Stimulated activated CD4-positive, alpha-beta T cell treated with anti-CD3 and anti-CD28 coated beads, Interleukin-4, amount 100 ng/mL, for 24 hours (primary cell): ENCODE measurements around the gene ARMC9.
"Not testable (repeated sequence)": the region's sequence is repeated elsewhere in the genome, so short reads cannot be mapped to it uniquely, and the experiment has no call there.

Source experiments
- DNase-seq: peaks from one replicate; pipeline ENCODE4 v3.0.0-alpha.2; 2020

Gene ARMC9

DNA sequence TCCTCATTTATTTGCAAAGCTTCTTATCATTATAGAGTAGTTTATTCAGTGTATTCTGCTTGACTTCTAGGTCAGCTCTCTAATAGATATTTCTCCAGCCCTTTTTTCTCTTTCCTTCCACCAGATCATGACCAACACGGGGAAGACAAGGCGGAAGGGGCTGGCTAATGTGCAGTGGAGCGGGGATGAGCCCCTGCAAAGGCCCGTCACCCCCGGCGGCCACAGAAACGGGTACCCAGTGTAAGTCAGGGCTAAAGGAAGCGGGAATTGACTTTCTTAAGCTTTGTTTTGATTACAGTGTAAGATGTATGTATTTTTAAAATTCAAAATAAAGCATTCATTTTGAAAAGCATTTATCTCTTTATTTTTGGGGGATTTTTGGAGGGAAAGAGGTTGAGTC lies 146.4 kb downstream of the ARMC9 start:
- no peak for DNase-seq

DNA sequence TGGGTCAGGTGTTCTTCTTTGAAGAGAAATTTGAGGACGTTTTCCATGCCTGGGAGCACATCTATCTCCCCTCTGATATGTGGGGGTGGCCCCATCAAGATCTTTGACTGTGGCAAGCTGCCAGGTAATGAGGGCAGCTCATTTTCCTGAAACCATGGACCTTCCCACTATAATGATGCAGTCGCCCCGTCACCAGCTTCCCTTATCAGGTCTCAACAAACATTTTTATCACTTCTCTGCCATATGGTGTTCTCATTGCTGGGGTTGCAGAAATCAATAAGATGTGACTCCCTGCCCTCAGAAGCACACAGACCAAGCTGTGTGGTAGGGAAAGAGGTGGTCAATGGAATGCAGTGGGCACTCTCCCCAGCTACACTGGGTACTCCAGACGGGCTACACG lies 148.7 kb downstream of the ARMC9 start:
- no peak for DNase-seq

- no peak for DNase-seq
These were observed 149.2 kb downstream of the ARMC9 start for GRCh38 chr2:231347638-231348037.

GRCh38 chr2:231348173-231348572 lies 149.7 kb downstream of the ARMC9 start:
- no peak for DNase-seq

DNA sequence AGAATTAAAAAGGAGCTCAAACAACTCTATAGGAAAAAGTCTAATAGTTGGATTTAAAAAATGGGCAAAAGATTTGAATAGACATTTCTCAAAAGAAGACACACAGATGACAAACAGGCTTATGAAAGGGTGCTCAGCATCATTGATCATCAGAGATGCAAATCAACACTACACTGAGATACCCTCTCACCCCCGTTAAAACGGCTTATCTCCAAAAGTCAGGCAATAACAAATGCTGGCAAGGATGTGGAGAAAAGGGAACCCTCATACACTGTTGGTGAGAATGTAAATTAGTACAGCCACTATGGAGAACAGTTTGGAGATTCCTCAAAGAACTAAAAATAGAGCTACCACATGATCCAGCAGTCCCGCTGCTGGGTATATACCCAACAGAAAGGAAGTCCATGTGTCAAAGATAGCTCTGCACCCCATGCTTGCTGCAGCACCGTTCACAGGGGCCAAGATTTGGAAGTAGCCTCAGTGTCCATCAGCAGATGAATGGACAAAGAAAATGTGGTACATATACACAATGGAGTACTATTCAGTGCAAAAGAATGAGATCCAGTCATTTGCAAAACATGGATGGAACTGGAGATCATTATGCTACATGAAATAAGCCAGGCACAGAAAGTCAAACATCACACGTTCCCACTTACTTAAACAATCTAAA lies 150.4 kb downstream of the ARMC9 start:
- DNase-seq, result no peak

DNA sequence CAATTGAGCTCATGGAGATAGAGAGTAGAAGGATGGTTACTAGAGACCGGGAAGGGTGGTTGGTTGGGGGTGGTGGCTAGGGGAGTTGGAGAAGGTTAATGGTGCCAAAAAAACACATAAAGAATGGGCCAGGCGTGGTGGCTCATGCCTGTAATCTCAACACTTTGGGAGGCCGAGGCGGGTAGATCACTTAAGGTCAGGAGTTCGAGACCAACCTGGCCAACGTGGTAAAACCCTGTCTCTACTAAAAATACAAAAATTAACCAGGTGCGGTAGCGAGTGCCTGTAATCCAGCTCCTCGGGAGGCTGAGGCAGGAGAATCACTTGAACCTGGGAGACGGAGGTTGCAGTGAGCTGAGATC lies 150.9 kb downstream of the ARMC9 start:
- DNase-seq, result not testable (repeated sequence)

DNA sequence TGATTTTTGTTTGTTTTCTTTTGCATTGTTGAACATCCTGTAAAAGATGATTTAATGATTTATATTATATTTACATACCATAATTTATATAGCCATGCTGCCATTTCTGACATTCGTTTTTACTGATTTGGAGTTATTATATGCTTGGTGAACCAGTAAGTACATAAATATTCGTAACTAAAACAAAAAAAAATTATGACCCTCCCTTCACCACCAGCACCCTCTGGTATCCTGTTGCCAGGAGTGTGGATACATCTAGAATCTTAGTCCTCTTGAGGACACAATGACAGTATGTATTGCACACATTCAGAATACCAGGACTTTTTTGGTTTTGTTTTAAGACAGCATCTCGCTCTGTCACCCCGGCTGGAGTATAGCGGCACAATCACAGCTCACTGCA lies 153.2 kb downstream of the ARMC9 start:
- no peak for DNase-seq

- no peak for DNase-seq
These were observed 155.0 kb downstream of the ARMC9 start for GRCh38 chr2:231353469-231353868.

DNA sequence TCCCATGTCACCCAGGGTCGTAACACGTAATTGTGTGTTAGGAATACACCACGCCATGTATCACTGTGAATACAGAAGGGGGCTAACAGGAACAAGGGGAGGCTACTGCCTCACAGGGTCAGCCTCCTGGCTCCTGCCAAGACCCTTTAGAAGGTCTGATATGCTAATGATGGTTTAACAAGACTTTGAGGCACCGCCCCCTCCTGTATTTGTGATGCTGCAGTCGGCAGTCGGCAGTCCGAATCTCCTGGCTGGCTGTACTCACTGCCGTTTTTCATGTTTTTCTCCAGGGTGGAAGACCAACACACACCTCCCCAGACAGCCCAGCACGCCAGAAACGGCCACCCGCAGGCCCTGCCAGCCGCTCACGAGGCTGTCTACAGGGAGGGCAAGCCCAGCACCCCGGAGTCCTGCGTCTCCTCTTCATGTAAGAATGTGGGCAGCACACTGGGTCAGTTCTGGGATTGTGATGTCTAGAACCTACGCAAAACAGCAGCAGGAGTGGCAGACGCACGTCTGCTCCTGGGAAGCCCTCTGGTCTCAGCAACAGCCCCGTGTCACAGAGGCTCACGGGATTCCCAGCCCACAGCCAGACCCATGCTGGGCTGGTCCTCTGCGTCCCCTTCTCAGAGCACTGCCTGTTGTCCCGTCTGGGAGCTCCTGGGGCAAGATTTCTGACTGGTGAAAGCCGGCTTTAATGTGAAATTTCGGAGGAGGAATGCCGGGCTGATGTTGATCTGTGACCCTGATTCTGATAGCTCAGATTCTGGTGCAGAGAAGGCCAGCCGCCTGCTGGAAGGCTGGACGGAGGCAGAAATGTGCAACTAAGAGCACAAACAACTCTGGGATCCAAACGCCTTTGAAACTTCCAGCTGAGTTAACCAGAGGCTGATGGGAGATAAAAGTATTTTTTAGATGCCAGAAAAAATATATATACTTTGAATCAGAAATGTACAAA lies 157.4 kb downstream of the ARMC9 start:
- no peak for DNase-seq

DNA sequence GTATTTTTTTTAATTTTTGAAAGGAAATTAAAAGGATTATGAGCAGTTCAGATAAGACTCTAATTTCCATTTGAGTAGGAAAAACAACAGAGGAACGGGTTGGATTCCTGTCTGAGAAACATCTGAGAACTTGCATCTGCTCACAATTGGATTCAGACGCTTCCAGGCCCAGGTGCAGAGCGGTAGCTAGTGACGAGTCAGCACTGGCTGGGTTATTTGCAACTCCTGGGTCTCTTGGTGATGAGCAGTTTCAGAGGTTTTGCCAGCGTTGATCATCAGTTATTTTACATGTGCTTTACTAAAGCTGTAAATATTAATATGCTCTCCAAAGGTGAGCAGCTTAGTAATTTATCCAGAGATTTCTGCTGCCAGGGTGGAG lies 158.0 kb downstream of the ARMC9 start:
- no peak for DNase-seq

GRCh38 chr2:231357048-231357447 lies 158.6 kb downstream of the ARMC9 start:
- no peak for DNase-seq

DNA sequence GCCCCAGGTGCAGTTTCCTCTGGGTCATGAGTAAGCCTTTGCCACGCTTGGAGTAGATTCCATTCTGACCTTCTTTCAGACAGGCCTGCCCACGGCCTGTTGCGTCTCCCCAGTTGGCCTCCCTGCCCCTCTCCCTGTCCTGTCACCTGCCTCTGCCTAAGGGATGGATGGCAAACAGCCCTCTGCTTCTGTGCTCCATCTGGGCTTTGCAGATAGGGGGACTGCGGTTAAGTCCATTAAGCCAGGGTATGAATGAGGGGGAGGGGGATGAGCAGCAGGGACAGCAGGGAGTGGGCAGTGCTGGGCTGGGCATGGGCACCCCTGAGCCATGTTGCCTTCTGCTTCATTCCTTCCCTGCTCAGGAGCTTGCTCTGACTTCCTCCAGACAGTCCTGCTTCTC lies 159.5 kb downstream of the ARMC9 start:
- no peak for DNase-seq

- DNase-seq, result no peak
These were observed 161.0 kb downstream of the ARMC9 start for GRCh38 chr2:231359441-231359840.

DNA sequence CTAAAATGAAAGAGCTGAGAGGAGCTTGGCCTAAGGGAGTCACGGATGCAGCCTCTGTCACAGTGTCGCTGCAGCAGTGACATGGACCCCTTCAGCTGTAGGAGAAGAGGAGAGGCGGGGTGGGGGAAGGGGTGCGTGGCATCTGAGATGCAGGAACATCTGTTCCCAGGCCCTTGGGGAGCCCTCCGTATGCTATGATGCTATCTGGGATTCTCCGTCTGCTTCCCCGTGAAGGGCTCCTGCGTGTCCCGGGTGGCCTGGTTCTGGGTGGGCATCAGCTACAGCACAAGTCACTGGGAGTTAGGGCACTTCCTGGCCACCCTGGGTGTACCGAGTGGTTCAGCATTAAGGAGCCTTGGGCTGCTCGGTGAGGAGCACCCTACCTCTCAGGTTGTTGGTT lies 161.5 kb downstream of the ARMC9 start:
- no peak for DNase-seq

DNA sequence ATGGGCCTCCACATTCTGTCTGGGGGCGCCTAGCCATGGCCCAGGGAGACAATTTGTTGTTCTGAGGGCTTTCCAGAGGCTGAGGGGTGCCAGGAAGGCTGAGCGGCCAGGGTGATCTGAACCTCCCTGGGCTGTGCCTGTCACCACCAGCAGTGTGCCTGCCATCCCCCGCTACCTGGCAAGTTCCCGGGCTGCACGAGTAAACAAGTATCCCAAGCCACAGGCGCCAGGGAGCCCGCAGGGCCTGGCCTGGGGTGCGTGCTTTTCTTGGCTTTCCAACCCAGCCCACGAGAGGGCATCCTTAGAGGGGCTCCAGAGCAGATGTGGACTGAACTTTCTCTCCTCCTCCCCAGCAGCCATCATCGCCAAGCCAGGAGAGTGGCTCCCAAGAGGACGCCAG lies 162.0 kb downstream of the ARMC9 start:
- DNase-seq, result no peak

GRCh38 chr2:231360881-231361371 lies 162.5 kb downstream of the ARMC9 start:
- no peak for DNase-seq

DNA sequence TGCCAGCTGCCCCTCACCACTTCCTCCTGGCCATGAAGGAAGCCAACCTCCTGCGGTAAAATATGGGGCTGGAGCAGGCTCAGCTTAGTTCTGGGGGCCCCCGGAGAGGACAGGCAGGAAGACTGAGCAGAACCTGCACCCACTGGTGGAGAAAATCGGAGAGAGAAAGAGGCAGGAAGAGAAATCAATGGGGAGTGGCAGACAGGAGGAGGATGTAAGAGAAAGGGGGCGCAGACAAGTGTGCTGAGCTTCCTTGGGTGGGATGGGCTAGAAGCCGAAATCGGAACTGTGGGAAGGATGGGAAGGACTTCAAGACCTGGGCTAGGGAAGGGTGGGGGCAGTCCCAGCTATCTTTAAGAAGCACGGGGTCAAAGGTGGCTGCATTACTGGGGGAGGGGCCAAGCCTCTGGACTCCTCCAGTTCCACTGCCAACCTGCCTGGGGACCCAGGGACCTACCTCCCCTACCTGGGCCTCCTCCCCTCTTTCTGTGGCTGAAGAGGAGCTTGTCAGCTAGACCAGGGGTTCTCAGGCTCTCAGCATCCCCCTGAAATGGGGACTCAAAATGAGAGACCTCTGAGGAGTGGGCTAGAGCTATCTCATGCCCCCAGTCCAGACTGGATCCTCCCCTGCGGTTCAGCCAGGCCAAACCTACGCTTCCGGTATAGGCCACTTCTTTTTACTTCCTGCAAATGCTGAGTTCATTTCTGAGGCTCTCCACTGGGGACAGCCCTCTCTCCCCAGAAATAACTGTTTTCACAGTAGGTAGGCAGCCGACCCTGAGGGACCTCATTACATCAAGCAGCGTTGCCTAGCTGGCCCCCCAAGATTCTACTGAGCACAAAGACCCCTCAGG lies 163.5 kb downstream of the ARMC9 start:
- DNase-seq, result no peak

DNA sequence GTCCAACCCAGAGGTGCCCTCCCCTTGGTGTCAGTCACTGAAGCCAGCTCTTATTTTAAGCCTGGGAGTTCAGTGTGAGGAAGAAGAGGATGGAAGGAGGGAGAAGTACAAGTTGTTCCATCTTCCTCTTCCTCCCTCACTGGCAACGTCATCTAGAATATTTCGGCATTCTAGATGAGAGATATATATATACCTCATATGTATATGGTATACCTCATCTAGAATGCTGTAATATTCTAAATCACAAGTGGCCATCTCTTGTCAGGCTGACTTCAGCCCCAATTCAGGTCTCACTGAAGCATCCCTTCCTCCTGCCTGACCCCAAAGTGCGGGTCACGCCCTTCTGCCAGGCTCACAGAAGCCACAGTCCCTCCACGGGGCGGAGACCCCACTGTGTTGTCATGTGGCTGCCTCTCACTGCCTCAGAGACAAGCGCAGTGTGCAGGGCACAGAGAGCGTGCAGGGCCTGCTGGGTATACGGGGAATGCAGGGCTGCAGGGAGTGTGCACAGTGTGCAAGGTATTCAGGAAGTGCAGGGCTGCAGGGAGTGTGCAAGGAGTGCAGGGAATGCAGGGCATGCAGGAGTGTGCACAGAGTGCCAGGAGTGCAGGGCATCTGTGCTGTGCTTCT lies 164.2 kb downstream of the ARMC9 start:
- DNase-seq, result no peak

DNA sequence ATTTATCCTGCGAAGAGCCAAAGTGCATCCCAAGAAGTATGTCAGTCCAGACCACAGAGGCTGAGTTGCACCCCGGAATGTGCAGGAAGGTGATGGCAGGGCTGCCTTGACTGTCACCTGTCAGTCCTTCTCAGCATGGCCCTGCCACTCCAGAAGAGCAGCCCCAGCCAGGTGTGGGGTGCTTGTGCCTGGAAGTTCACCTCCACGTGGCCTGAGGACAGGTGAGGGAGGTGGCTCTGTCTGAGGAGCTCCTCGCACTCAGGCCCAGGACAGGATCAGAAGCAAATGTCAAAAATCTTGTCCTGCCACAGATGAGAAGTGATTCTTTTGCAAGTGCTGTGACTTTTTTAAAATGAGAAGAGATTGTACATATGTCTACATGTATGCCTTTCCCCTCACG lies 165.6 kb downstream of the ARMC9 start:
- no peak for DNase-seq

DNA sequence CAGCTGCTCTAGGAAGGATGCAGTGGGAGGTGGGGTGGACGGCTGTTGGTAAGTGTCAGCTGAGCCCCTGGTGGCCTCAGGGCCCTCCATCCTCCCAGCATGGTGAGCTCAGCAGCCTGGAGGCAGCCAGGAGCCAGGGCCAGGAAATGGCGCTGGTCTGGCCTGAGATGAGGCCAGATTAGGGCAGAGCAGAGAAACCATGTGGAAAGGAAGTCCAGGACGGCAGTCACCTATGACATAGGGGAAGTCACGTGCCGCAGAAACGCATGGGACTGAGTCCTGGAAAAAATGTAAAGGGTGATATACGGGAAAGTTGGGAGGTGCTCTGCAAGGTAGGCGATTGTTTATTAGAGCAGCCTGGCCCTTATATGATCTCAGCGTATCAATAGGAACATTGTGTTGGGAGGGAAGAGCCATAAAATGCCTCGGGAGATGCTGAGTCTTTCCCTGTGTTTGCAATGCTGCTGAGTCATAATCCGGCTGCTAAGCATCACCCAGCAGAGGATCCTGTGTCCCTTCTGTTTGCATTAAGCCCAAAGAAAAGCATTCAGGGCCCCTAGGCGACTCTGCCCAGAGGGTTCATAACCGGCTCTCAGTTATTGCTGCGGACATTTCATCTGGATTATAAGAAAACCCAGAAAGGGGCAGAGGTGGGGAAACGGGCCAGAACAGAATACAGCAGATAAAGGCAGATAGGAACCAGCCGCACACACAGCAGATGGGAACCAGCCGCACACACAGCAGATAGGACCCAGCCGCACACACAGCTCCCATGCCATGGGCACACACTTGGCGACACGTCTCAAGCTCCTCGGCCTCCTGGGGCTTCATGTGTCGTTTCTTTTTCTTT lies 166.8 kb downstream of the ARMC9 start:
- no peak for DNase-seq

- no peak for DNase-seq
These were observed 168.7 kb downstream of the ARMC9 start for GRCh38 chr2:231367178-231367577.
